GM18867 (cell line): ENCODE measurements around the gene CLOCK.
A peak's percentile ranks its signal among the peaks of the same experiment; 100 is the strongest.

ENCODE experiments used
- ATAC-seq: cut with Tn5 transposase; IDR thresholded peaks from one replicate; pipeline ENCODE4 v1.9.1; 2021; ENCODE audit warnings: mild to moderate bottlenecking, moderate library complexity; ENCODE audit not compliant: unreplicated experiment

Gene CLOCK

GRCh38 chr4:55543858-55544257, 2.9 kb downstream of the CLOCK start:
- no peak for ATAC-seq

GRCh38 chr4:55540271-55540670, 6.4 kb downstream of the CLOCK start:
- no peak for ATAC-seq

DNA sequence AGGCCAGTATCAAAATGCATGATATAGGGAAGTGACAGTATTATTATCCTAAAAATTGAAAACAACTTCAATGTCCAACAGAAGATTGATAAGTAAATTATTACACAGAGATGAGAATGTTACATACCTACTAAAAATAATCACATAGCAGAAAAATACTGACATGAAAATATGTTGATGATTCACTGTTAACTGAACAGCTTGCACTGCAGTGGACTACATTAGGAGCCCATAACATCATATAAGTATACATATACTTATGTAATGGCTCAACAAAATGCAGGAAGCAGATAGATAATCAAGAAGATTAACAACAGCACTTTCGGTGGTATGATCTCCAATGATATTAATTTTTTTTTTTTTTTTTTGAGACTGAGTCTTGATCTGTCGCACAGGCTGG, 7.1 kb downstream of the CLOCK start:
- ATAC-seq: no peak

DNA sequence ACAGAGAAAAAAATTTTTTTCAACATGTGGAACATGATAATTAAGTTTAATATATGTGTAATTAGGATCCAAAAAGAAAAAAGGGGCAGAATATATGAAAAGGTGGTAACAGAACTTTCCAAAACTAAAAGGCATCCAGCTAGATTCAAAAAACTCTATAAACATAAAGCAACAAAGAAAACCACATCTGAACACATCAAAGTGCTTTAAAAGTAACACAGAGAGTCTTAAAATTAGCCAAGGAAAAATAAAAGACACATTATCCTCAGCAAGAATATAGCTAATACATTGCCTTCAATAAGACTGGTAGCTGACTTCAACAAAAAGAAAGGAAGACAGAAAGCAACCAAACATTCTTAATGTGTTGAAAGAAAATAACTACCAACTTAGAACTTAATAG, 8.2 kb downstream of the CLOCK start:
- ATAC-seq: no peak

DNA sequence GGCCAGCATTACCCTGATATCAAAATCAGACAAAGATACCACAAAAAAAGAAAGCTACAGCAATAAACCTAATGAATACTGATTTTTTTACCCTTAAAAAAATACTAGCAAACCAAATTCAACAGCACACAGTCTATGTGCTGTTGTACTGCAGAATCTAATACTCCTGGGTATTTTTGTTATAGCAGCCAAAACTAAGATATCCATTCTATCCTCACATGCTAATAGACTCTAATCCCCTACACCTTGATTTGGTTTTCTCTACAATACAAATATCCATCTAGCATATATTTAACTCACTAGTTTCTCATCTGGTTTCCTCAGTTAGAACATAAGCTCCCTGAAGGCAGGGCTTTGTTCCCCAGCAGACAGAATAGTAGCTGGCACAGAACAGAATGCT, 12.4 kb downstream of the CLOCK start:
- ATAC-seq: no peak

- ATAC-seq: no peak
Measured at GRCh38 chr4:55530691-55531090, 16.0 kb downstream of the CLOCK start.

DNA sequence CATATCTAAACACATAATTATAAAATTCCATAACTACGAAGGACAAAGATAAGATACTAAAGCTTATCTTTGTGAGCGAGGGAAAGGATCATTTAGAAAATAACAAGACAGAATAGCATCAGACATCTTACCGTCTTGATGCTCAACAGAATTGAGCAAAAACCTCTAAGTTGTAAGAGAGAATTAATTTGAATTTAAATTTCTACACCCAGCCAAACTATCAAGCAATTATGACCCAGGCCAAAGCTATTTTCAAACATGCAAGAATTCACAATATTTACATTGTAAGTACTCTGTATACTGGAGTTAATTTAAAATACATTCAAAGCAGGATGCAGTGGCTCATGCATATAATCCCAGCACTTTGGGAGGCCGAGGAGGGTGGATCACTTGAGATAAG, 16.5 kb downstream of the CLOCK start:
- ATAC-seq: no peak

DNA sequence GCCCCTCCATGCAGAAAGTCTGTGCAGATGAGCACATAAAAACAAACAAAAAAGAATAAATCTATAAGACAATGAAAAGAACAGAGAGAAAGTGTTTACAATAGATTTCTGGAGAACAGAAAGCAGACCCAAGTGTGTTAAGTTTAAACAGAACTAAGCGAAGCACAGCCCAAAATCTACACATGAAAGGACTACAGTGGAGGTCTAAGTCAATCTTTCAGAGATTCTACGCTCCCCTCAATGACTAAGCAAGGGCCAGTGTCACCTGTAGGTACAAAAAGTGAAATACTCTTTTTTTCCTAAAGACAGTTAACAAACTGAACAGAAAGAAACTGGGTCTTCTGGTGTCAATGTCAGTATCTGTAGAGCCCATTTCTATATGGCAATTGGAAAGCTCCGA, 18.2 kb downstream of the CLOCK start:
- ATAC-seq: no peak

DNA sequence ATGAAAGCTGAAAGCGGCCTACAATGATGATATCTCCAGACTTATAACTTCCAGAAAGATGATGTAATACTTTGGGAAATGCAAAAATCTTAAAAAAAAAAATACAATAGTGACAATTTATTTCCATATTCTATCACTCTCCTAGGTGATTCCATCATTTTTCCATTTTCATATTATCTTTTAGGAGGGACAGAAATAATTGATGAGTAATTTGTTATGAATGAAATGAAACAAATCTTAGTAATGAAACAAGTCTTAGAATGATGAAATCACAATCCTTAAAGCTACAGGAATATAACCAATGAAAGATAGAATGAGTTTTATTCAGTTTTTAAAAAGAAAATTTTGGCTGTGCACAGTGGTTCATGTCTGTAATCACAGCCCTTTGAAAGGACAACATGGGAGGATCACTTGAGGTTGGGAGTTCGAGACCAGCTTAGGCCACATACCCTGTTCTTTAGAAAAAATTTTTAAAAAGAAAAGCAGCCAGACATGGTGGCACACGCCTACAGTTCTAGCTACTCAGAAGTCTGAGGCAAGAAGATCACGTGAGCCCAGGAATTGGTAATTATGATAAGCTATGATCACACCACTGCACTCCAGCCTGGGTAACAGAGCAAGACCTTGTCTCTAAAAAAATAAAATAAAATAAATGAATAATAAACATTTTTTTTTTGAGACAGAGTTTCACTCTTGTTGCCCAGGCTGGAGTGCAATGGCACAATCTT, 21.7 kb downstream of the CLOCK start:
- ATAC-seq: no peak

DNA sequence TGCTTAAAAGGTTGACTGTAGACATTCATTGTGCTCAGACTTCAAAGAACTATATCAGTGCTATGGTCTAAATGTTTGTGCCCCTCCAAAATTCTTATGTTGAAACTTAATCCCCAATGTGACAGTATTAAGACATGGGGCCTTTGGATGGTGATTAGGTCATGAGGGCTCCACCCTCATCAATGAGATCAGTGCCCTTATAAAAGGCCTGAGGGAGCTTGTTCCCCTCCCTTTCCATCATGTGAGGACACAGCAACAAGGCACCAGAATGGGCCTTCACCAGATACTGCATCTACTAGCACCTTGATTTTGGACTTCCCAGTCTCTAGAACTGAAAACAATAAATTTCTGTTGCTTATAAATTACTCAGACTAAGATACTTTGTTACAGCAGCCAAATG, 28.3 kb downstream of the CLOCK start:
- ATAC-seq: no peak

DNA sequence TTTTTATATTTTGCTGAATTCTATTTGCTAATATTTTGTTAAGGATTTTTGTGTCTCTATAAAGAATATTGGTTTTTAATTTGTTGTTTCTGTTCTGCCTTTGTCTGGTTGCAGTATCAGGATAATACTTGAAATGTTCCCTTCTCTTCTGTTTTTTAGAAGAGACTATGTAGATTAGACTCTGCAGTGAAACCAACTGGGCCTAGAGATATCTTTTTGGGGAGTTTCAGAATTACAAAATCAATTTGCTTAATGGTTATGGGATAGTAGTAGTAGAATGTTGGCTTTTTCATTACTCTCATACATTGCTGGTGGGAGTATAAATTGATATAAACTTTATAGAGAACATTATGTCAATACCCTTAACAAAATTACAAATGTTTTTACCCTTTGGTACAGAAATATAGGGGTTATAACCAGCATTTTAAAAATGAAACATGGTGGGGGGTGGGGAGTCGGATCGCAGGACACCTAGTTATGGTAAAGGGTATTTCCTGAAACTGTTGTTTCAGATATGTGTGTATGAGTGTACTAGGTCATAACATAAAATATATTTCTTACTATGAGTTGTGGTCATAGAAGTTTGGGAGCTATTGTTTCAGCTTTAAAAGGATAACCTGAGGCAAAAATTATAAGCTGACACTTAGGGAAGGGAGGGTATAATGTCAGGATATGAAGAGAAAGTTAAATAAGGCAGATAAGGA, 29.0 kb downstream of the CLOCK start:
- ATAC-seq: peak; percentile 74

DNA sequence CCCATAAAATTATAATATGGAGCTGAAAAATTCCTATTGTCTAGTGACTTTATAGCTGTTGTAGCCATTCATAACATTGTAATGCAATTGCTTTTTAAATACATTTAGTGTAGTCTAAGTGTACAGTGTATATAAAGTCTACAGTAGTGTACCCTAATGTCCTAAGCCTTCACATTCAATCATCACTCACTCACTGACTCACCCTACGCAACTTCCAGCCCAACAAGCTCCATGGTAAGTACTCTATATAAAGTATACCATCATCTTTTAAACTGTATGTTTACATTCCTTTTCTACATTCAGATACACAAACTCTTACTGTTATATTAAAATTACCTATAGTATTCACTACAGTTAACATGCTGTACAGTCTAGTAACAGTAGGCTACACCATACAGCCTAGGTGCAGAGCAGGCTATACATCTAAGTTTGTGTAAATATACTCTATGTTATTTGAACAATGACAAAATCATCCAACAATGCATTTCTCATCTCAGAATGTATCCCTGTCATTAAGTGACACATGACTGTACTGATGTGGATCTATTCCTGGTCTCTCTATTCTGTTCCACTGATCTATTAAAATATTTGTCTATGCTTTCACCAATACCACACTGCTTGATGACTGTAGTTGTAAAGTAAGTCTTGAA, 33.7 kb downstream of the CLOCK start:
- ATAC-seq: no peak

- ATAC-seq: no peak
Measured at GRCh38 chr4:55512077-55512476, 34.6 kb downstream of the CLOCK start.

- ATAC-seq: no peak
Measured at GRCh38 chr4:55510685-55511084, 36.0 kb downstream of the CLOCK start.

GRCh38 chr4:55509266-55509665, 37.4 kb downstream of the CLOCK start:
- ATAC-seq: no peak

DNA sequence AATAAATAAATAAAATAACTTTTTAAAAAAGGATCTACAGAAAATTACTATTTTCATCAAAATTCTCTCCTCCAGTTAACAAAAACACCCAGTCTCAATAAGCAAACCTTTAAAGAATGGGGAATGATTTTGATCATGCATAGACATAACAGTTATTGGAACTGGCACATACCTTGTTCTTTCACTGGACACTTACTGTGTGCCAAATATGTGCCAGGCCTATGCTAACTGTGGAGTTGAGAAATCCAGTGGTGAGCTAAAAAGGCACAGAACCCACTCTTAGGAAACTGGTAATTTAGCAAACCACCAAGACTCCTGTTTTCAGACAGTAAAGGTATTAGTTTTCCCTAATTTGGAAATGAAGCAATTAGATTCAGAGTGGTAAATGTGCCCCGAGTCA, 39.1 kb downstream of the CLOCK start:
- no peak for ATAC-seq

- no peak for ATAC-seq
Measured at GRCh38 chr4:55503169-55503568, 43.5 kb downstream of the CLOCK start.

GRCh38 chr4:55500072-55500471, 46.6 kb downstream of the CLOCK start:
- ATAC-seq: peak; percentile 92

- no peak for ATAC-seq
Measured at GRCh38 chr4:55499495-55499894, 47.2 kb downstream of the CLOCK start.

DNA sequence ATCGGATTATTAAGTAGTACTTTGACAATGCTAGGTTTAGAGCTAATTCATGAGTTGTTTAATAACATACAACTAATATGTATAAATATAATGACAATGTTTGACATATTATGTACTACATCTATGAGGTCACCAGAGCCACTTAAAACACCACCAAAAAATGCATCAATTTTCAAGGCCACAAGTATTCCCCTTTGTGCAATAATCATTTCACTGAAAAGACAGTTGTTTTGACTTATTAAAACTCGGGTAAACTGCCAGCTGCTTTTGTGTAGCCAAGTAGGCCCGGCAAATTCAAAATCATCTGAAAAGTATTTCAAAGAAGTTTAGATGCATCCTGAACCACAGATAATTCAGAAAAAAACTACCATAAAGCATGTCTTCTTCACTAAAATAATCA, 48.7 kb downstream of the CLOCK start:
- ATAC-seq: no peak

DNA sequence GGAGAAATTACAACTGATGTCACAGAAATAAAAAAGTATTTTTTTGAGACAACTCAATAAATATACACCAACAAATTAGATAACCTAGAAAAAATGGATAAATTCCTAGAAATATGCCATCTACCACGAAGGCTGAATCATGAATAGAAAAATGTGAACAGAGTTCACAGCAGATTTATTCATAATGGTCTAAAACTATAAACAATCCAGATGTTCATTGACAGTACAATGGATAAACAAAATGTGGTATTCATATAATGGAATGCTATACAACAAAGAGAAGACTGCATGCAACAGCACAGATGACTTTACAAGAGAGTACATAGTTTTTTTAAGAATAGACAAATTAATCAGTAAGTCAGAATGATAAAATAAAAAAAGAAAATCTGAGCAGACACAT, 55.2 kb downstream of the CLOCK start:
- ATAC-seq: no peak

- no peak for ATAC-seq
Measured at GRCh38 chr4:55488716-55489115, 58.0 kb downstream of the CLOCK start.
